ENCODE data around the gene NAALADL2.
"Not testable (repeated sequence)": the region's sequence is repeated elsewhere in the genome, so short reads cannot be mapped to it uniquely, and the experiment has no call there.

Gene NAALADL2

DNA sequence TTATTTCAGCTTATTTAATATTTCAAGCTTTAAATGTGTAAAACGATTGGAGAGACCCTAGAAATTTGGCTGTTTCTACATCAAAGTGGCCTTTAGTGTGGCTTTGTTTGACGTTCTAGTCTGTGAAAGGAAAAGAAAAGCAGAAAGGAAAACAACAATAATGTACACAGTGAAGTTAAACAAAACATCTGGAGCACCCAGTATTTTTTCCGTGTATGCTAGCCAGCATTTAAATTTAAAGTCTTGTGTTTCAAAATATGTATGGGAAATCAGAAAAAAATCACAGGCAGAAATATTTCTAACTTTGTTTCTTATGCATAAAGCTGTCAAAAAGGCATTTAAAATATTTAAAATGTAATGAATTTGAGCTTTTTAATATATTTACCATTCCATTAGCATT is 218.1 kb downstream of the NAALADL2 start:
- no peak for DNase-seq

DNA sequence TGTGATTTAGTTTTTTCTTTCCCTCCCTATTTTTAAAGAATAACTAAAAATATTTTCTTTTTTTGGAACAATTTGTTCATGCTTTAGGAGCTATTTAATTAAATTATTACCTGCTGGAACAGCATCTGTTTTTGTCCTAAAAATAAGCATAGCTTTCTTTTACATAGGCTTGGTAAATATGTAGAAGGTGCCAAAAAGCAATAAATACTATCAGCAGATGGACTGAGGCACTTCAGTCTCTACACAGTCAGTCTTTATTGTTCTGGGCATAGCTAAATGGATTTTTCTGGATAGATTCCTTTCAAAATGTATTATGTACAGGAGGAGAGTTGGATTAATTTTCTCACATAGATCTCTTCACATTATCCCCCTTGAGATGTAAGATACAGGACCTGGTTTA is 223.5 kb downstream of the NAALADL2 start:
- no peak for DNase-seq

DNA sequence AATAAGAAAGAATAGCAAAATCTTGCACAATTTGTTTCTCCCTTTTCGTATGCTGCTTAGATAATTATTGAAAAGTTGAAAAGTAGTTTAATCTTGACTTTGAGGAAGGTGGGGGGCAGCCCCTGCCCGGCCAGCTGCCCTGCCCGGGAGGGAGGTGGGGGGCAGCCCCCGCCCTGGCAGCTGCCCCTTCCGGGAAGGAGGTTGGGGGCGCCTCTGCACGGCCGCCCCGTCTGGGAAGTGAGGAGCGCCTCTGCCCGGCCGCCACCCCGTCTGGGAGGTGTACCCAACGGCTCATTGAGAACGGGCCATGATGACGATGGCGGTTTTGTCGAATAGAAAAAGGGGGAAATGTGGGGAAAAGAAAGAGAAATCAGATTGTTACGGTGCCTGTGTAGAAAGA is 228.0 kb downstream of the NAALADL2 start:
- DNase-seq: not testable (repeated sequence)

DNA sequence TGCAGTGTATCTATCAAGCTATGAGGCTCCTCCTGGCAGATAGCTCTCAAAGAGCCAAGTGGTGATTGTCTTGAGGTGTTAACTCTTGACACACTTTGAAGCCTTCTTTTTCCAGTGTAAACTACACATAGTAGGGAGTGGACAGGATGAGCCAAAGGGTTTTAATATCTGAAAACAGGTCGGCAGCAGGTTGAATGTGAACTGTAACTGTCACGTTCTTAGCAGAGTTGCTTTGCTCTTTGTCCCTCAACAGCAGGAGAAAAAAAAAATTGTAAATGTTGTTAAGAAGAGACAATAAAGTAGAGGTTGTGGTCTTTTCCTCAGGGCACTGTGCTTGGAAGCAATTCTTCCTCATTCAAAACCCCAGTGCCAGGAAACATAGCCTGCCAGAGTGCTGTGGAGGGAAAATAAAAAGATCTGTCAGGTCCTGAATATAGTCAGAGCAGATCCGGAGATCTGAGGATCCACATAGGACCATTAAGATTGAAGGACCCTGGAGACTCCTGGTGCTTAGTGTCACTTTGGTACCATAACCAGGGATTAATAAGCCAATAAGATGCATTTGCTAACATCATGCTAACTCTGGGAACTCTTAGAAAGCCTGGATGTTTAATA is 229.7 kb downstream of the NAALADL2 start:
- DNase-seq: no peak

DNA sequence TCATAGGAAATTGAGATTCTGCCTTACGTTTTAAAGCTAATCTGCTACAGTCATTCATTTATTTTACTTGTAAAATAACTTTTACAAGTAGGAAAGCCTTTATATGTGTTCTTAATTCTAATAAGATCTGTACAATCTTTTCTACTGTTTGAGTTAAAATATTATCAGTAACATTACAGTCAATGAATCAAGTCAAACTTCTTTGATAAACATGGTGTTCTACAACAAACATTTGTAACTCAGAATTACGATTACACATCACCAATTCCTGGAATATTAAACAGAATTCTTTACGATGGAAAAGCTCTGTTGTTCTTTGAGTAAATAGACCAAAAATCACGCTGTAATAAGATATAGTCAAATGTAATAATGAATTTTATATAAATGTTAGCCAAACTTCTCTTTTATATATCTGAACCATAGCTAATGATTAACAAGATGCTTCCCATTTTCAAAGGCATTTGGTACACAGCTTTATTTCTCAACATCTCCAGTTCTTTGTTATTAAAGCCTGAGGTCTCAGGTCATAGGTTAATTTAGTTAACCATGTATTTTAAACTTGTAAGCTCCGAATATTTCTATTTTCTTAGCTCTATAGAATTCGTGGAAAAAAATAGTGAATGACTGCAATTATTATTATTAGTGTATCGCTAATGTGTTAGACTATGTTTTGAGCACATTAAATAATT is 232.4 kb downstream of the NAALADL2 start:
- no peak for DNase-seq

DNA sequence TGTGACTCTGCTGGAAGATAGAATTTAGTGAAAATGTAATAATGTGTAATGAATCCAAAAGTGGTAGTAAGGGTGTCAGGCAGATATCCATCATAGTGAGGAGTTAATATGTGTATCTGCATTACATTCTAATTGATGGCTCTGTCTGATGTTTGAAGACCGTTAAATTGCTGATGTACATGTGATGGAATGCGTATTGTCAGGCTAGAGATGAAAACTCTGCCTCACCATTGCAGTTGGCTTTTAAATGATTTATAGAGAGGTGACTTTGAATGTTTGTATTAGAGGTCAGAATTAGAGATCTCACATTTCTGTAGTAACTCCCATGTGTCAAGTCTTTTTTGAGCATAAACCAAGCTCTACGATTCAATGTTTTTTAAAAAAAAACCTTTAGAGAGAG is 234.6 kb downstream of the NAALADL2 start:
- no peak for DNase-seq

DNA sequence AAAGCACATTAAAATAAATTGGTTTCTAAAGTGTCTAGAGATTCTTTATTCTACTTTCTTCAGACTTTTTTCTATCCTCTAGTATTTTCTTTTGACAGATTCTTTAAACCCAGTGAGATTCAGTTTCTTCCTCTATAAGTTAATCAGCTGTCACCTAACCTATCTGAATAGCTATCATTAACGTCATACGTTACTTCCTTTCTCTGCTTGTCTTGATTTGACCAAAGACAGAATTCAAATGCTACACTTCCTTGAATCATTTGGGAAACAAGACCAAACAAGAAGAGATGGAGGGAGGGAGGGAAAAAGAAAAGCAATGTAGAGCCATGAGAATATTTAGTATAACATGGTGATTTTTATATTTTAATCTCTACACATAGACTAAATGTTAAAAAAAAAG is 235.2 kb downstream of the NAALADL2 start:
- no peak for DNase-seq

DNA sequence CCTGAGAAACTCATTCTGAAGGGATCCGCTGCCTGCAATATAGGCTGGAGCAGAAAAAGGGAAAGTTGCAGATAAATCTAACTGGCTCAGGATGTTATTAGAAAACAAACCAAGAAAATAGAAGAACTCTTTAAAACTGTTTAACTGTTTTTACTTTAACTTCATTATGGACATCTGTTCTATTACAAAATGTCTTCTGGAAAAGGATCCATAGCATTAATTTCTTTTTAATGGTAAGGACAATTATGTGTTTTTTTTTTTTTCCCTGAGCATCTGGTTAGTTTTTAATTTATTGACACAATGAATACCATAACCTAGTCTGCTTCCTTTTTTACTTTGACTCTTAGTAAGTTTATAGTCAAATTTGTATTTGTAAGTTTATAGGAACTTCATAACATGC is 239.5 kb downstream of the NAALADL2 start:
- no peak for DNase-seq

DNA sequence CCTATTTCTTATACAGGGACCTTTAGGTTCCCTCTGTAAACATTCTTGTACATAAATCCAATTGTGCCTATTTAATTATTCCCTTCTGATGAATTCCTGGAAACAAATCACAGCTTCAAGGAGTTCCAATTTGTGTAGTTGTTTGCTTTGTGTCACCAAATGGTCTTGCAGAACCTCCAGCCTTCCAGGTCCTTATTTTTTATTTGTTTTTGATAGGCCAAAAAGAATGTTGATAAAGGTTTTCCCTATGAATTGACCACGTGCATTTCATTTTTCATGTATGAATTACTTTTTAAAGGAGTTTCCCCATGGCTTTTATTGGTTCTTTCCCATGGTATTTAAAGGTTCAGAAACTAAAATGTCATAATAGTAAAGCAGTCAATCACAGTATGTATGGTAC is 243.0 kb downstream of the NAALADL2 start:
- DNase-seq: no peak

DNA sequence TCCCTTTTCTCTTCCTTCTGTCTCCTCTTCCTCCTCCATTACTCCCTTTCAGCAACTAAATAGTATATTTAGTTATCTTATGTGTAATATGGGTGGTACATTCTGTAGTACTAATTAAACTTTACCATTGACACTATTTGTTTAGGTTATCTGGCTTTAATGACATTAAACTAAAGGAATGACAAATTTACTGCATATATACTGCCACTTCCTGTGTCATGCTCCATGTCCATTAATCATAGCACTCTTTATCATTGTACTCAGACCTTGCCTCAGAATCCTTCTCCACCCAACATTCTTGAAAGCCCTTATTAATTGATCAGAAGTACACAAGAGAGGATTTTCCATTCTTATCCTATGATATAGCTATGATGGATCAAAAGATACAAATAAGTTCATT is 244.2 kb downstream of the NAALADL2 start:
- DNase-seq: no peak

DNA sequence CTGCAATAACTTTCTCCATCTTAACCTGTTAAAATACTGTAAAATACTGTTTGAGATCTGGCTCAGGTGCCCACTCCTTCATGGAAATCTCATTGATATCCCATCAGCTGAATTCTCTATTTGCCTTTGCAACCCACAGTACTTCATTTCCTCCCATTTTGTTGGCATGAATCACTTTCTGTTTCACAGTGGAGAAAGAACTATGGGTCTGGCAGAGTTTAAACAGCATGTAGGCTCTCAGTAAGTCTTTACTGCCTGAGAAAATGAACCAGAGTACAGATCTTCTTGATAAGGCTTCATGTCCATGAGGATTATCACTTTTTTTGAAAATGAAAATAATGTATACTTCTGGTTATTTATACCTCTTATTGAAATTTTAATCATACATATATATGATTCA is 245.9 kb downstream of the NAALADL2 start:
- DNase-seq: no peak

DNA sequence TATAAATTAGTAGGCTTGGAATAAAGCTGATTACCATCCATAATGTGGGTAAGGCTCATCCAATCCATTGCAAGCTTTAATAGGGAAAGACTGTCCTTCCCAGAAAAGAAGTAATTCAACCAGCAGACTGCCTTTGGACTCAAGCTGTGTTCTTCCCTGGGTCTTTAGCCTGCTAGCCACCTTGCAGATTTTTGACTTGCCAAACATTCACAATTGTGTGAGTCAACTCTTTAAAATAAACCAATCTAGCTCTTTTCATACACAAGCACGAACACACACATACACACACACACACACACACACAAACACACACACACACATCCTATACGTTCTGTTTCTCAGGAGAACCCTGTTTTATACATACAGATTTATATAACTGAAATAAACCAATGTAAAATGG is 248.1 kb downstream of the NAALADL2 start:
- DNase-seq: no peak

DNA sequence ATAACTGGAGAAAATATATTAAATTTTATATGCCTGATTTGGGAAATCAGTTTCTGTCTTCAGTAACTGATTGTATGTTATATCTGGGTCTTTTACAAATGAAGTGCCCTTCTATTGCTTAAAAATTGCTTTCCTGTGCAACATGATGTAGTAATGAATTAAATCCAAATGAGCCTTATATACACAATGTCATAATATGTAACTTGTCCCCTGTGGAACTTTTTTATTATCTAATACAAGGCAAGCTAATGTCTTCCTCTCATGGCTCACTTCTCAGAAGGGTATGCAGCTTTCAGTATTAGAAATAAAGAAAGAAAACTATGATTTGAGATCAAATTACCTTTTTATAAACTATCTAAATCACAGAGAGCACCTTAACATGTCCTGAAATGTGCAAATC is 248.9 kb downstream of the NAALADL2 start:
- no peak for DNase-seq

DNA sequence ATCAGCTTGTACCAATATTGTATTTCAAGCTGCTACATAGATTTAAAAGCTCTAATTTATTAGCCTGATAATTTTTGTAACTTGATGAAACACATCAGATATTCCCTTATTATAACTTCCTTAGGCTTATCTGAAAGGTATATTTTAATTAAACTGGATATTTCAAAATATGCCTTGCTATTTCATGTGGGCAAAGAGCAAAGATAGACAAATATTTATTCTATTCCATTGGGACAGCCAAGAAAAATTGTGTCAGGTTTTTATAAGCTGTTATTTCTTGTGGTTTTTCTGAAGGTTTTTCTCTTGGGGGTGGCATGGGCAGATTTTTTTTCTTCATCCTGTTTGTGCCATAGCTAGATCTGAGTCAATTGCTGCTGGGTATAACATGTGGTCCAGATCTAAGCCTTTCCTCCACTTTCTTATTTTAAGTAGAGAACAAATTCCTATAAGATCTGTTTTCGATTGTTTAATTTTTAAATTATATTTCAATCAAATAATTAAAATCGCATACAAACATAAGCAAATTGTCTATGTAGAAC is 249.5 kb downstream of the NAALADL2 start:
- DNase-seq: no peak

DNA sequence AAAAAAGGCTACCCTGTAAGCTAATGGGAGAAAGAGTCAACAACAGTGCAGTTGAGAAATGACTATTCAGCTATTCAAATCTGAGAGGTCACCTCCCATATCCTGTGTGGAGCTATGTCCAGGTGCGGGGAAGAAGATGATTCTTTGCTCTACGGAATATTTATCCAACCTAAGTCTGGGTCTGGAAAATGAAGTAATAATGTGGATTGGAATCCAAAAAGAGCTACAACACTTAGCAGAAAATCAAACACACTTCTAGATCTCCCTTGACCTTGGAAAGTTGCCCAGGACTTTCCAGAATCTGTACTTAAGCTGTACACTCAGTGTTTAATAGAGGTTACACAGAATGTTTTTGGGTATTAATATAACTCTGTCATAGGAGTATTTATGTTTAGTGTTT is 251.9 kb downstream of the NAALADL2 start:
- DNase-seq: no peak

DNA sequence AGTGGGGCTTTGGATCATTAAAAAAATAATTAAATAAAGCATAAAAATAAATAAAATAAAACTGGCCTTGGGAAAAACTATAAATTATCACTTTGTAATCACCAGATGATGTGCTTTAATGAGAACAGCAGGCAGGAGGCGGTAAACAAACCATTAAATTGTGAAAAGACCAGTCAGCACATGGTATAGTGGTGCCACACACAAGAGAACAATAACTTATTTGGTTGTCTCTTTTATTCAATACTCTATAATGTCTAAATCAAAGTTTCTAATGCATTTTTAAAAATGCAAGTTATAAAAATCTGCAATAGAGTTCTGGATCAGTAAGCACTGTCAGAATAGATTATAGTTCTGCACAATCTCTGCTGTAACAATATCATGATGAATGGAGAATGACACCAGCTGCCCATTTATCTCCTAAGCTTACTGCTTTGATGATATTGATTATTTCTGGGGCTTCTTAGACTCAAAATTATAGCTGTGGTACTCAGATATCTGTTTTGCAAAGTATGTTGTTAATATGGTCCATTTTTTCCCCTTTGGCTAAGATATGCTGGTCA is 259.3 kb downstream of the NAALADL2 start:
- DNase-seq: no peak

DNA sequence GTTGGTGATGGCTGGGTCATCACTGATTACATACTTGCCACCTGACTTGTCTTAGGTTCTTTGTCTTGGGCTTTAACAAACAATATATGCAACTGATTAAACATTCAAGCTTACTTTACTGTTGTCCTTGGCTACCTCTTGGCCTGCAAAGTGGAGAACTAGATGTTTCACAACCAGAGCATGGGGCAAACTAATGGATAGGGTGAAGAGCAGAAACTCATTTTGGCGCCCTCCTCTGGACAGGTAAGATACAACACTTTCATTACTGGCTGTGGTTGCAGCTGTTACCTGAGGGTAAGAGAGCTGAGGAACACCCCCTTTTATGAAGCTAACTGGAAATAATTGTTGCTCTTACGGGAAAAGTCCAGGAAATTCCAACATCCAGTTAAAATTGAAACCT is 262.1 kb downstream of the NAALADL2 start:
- no peak for DNase-seq

DNA sequence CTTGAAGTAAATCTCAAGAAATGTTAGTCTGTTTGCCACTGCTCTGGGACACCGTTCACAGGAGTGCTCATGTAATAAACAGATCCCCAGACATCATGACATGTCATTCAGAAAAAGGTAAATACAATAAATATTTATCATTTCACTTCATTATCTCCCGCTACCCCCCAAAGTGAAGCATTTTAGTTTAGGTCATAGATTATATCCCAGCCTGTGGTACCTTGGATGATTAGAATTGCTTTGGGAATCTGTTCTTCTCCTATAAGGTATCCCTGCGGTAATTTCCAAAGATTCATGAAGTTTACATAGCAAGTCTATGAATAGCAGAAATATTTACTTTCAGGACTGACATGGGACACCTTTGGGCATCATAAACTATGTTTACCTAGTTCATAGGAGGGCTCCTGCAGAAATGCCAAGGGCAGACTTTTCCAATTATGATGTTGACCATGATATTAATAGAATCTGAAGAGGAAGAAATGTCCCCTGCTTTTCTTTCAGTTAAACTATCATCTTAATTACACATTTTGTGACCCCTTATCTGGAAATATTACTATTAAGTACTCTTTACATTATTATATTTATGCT is 268.0 kb downstream of the NAALADL2 start:
- no peak for DNase-seq

DNA sequence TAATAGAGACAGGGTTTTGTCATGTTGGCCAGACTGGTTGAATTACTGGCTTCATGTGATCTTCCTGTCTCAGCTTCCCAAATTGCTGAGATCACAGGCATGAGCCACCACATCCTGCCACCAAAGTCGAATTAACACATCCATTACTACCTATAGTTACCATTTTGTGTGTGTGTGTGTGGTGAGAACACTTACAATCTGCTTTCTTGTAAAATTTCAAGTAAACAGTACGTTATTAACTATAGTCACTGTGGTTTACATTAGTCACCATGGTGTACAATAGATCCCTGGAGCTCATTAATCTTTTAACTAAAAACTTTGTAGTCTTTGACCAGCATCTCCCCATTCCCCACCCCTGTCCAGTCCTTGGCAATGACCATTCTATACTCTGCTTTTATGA is 270.0 kb downstream of the NAALADL2 start:
- no peak for DNase-seq

DNA sequence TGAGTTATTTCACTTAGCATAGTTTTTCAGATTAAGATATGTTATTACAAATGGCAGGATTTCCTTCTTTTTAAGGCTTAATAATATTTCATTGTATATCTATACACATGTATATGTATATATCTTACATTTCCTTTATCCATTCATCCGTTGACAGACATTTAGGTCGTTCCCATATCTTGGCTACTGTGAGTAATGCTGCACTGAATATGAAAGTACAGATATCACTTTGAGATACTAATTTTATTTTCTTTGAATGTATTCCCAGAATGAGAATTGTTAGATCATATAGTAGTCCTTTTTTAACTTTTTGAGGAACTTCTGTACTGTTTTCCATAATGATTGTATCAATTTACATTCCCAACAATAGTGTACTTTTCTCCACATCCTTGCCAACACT is 270.4 kb downstream of the NAALADL2 start:
- DNase-seq: no peak

DNA sequence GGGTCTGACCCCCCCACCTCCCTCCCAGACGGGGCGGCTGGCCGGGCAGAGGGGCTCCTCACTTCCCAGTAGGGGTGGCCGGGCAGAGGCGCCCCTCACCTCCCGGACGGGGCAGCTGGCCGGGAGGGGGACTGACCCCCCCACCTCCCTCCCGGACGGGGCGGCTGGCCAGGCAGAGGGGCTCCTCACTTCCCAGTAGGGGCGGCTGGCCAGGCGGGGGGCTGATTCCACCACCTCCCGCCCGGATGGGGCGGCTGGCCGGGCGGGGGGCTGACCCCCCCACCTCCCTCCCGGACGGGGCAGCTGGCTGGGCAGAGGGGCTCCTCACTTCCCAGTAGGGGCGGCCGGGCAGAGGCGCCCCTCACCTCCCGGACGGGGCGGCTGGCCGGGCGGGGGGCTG is 272.7 kb downstream of the NAALADL2 start:
- DNase-seq: not testable (repeated sequence)

DNA sequence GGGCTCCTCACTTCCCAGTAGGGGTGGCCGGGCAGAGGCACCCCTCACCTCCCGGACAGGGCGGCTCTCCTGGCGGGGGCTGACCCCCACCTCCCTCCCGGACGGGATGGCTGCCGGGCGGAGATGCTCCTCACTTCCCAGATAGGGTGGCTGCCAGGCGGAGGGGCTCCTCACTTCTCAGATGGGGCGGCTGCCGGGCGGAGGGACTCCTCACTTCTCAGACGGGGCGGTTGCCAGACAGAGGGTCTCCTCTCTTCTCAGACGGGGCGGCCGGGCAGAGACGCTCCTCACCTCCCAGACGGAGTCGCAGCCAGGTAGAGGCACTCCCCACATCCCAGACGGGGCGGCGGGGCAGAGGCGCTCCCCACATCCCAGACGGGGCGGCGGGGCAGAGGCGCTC is 273.6 kb downstream of the NAALADL2 start:
- DNase-seq: not testable (repeated sequence)

DNA sequence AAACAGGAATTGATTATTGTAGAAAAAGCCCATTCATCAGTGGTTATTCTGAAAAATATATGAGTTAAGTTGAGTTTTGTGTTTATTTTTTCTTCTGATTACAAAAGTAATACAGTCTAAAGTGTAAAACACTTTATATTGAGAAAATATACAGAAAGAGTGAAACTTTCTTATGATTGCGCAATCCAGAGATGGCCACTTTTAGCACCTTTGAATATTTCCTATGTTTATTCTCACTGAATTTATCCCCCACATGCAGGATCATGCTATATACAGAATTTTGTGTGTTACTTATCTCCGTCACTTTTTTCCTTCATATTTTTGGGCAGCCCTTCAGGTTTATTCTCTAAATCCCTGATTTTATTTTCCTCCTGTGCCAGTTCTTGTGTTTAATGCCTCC is 285.2 kb downstream of the NAALADL2 start:
- no peak for DNase-seq

DNA sequence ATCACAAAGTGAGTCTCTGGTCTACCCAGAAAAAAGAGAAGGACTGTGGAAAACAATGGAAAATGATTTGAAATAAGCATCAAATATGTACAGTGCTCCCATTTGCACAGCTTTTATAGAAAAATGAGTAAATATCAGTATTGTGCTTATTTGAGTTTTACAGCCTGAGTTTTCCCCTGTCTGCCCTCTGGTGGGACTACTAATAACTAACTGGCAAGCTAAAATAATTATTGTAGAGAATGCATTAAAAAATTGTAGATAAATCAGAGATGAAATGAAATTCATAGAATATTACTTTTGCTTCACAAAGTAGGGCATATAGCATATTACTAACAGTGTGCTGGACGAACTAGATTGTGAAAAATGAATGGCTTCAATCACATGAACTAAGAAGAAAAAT is 287.1 kb downstream of the NAALADL2 start:
- DNase-seq: no peak
